Neural progenitor cell (in vitro differentiated cells): ENCODE measurements around the gene PHACTR4. TPM values are rescaled to one million over a fixed set of nuclear protein-coding genes. Genes with fewer than 3 reads are reported as not detected.

ENCODE experiments used
- DNase-seq: peaks from one replicate; pipeline ENCODE4 v3.0.0-alpha.2; 2016; ENCODE audit warnings: low spot score
- H2AFZ ChIP-seq: fragments of 200-600 bp; sonication (generic); replicated peaks from 2 replicates; pipeline ENCODE4 v1.6.1; 2016; ENCODE audit warnings: antibody characterized with exemption
- H3F3A ChIP-seq: fragments of 200-600 bp; sonication (generic); 2 replicates; pipeline ENCODE4 v1.6.1; 2016; ENCODE audit warnings: antibody characterized with exemption, low read depth
- H3K27ac ChIP-seq: fragments of 200-600 bp; sonication (generic); 2 replicates; pipeline ENCODE4 v1.5.1; 2016; ENCODE audit warnings: mild to moderate bottlenecking
- H3K27me3 ChIP-seq: fragments of 200-600 bp; sonication (generic); 2 replicates; pipeline ENCODE4 v1.6.1; 2016; ENCODE audit warnings: mild to moderate bottlenecking, moderate library complexity
- H3K36me3 ChIP-seq: fragments of 200-600 bp; sonication (generic); 2 replicates; pipeline ENCODE4 v1.5.1; 2016
- H3K4me1 ChIP-seq: fragments of 200-600 bp; sonication (generic); 2 replicates; pipeline ENCODE4 v1.6.1; 2016; ENCODE audit warnings: mixed run types
- H3K4me2 ChIP-seq: fragments of 200-600 bp; sonication (generic); 2 replicates; pipeline ENCODE4 v1.6.1; 2016
- H3K4me3 ChIP-seq: fragments of 200-600 bp; sonication (generic); 2 replicates; pipeline ENCODE4 v1.5.1; 2016
- H3K79me2 ChIP-seq: fragments of 200-600 bp; sonication (generic); 2 replicates; pipeline ENCODE4 v1.6.1; 2016; ENCODE audit warnings: low read depth
- H3K9ac ChIP-seq: fragments of 200-600 bp; sonication (generic); 2 replicates; pipeline ENCODE4 v1.6.1; 2016
- H3K9me3 ChIP-seq: fragments of 200-600 bp; sonication (generic); 2 replicates; pipeline ENCODE4 v1.5.1; 2016; ENCODE audit warnings: low read depth
- H4K20me1 ChIP-seq: fragments of 200-600 bp; sonication (generic); 2 replicates; pipeline ENCODE4 v1.6.1; 2016; ENCODE audit warnings: low read depth
- H3K27ac Mint-ChIP-seq: 3 replicates; pipeline ENCODE4 v1.8.0; 2021; ENCODE audit warnings: mixed read lengths
- H3K27me3 Mint-ChIP-seq: 2 replicates; pipeline ENCODE4 v1.8.0; 2022; ENCODE audit warnings: low read depth, mild to moderate bottlenecking, inconsistent platforms, moderate library complexity, mixed read lengths; ENCODE audit not compliant: insufficient read depth
- H3K36me3 Mint-ChIP-seq: 3 replicates; pipeline ENCODE4 v1.8.0; 2021; ENCODE audit warnings: mixed read lengths
- H3K4me1 Mint-ChIP-seq: 3 replicates; pipeline ENCODE4 v1.8.0; 2021; ENCODE audit warnings: mixed read lengths
- H3K4me3 Mint-ChIP-seq: 3 replicates; pipeline ENCODE4 v1.8.0; 2021; ENCODE audit warnings: mild to moderate bottlenecking, moderate library complexity, mixed read lengths
- H3K9me3 Mint-ChIP-seq: 3 replicates; pipeline ENCODE4 v1.8.0; 2020; ENCODE audit warnings: mixed read lengths
- EZH2 ChIP-seq: fragments of 200-600 bp; sonication (generic); IDR thresholded peaks from 2 replicates; pipeline ENCODE4 v1.6.1; 2017; ENCODE audit warnings: antibody characterized with exemption, mild to moderate bottlenecking, moderate library complexity
- EZH2phosphoT487 ChIP-seq: fragments of 200-600 bp; sonication (generic); IDR thresholded peaks from 2 replicates; pipeline ENCODE4 v1.6.1; 2017; ENCODE audit warnings: antibody characterized with exemption
- total RNA-seq: library from RNA; depleted of rRNA; stranded (reverse); fragments of >200 nt; gene quantifications from 2 replicates; pipeline ENCODE4 v1.2.3, GENCODE V29; 2015; ENCODE audit warnings: low replicate concordance
- TF ChIP-seq, protein P1 (sequence below): fragments of 200-600 bp; sonication (generic); IDR thresholded peaks from 2 replicates; pipeline ENCODE4 v1.5.1; 2017; ENCODE audit warnings: antibody characterized with exemption, mild to moderate bottlenecking

The PHACTR4 gene
- total RNA-seq, 1 donor from 2014 or later = 34.0 TPM

DNA sequence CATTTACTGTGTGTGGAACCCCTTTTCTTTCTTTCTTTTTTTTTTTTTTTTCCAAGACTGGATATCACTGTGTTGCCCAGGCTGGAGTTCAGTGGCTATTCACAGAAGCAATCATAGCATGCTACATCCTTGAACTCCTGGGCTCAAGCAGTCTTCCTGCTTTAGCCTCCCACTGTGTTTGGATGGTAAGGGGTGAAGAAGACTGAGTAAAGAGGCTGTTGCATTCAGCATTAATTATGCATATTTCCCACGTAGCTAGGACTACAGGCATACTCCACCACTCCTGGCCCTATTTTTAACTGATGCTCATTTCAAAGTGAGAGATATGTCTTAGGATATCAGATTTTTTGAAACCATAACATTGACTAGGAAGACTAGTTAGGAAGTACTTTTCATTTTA, 39.5 kb downstream of the PHACTR4 start:
- Mint-ChIP-seq H3K27ac (peak overlapping the region; percentile 77), H3K4me3 (peak overlapping the region; percentile 8), H3K36me3 (no peaks in the 10 kb centered on the region), H3K4me1 (peaks cover 20% of the 10 kb centered on the region), H3K9me3 (no peaks in the 10 kb centered on the region), H3K27me3 (no peaks in the 10 kb centered on the region)
- H2AFZ ChIP-seq = no peak overlapping the region
- no peak overlapping the region for H3K4me2 ChIP-seq
- no peak for DNase-seq
- no peak for TF ChIP-seq EZH2
- H3K79me2 ChIP-seq = peaks cover 73% of the 10 kb centered on the region
- H3F3A ChIP-seq = peaks cover 4% of the 10 kb centered on the region
- no peaks in the 10 kb centered on the region for H3K27me3 ChIP-seq
- no peaks in the 10 kb centered on the region for H3K9me3 ChIP-seq
- H3K27ac ChIP-seq = no peak overlapping the region
- H4K20me1 ChIP-seq = peaks cover 36% of the 10 kb centered on the region
- H3K36me3 ChIP-seq = no peaks in the 10 kb centered on the region
- no peaks in the 10 kb centered on the region for H3K4me1 ChIP-seq
- H3K9ac ChIP-seq = no peak overlapping the region
- no peak overlapping the region for H3K4me3 ChIP-seq

DNA sequence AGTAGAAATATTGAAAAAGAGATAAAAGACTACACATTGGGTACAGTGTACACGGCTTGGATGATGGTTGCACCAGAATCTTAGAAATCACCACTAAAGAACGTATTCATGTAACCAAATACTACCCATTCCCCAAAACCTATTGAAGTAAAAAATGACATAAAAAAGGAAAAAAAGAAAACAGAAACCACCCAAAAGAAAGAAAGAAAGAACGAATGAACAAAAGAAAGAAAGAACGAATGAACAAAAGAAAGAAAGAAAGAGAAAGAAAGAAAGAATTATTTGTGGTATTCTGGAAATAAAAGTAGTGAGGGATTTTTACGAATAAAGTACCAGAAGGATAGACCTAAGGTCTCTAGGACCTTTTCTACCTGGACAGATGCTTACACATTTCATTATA, 42.1 kb downstream of the PHACTR4 start:
- TF ChIP-seq, protein P1, sequence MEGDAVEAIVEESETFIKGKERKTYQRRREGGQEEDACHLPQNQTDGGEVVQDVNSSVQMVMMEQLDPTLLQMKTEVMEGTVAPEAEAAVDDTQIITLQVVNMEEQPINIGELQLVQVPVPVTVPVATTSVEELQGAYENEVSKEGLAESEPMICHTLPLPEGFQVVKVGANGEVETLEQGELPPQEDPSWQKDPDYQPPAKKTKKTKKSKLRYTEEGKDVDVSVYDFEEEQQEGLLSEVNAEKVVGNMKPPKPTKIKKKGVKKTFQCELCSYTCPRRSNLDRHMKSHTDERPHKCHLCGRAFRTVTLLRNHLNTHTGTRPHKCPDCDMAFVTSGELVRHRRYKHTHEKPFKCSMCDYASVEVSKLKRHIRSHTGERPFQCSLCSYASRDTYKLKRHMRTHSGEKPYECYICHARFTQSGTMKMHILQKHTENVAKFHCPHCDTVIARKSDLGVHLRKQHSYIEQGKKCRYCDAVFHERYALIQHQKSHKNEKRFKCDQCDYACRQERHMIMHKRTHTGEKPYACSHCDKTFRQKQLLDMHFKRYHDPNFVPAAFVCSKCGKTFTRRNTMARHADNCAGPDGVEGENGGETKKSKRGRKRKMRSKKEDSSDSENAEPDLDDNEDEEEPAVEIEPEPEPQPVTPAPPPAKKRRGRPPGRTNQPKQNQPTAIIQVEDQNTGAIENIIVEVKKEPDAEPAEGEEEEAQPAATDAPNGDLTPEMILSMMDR = no peak
- TF ChIP-seq EZH2phosphoT487 (no peak), EZH2 (no peak)
- Histone ChIP-seq H3K4me1 (no peaks in the 10 kb centered on the region), H3K79me2 (peaks cover 69% of the 10 kb centered on the region)

DNA sequence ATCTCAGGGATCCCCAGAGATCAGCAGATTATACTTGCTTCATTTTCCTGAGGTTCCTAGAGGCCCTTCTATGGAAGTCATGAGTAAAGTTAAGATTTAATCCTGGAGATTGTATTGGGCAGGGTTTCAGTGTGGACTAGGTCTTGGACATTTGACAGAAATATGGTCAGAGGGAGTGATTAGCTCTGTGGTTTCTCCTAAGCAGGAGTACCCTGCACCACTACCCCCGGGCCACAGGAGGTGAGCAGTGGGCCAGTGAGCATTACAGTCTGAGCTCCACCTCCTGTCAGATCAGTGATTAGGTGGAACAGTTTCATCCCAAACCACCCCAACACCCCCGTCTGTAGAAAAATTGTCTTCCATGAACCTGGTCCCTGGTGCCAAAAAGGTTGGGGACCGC, 43.2 kb downstream of the PHACTR4 start:
- H3K36me3 Mint-ChIP-seq = no peaks in the 10 kb centered on the region
- no peak for DNase-seq
- no peak overlapping the region for H3K9ac ChIP-seq
- peaks cover 4% of the 10 kb centered on the region for H3F3A ChIP-seq
- H3K27ac Mint-ChIP-seq = no peak overlapping the region
- no peaks in the 10 kb centered on the region for H3K27me3 ChIP-seq
- no peaks in the 10 kb centered on the region for H3K4me1 ChIP-seq
- no peak overlapping the region for H3K27ac ChIP-seq
- no peaks in the 10 kb centered on the region for H3K9me3 Mint-ChIP-seq
- no peak overlapping the region for H2AFZ ChIP-seq
- TF ChIP-seq, protein P1 = no peak
- TF ChIP-seq EZH2 (no peak), EZH2phosphoT487 (no peak)
- H3K9me3 ChIP-seq = no peaks in the 10 kb centered on the region
- peaks cover 26% of the 10 kb centered on the region for H3K4me1 Mint-ChIP-seq
- peaks cover 70% of the 10 kb centered on the region for H3K79me2 ChIP-seq
- no peak overlapping the region for H3K4me3 ChIP-seq
- H4K20me1 ChIP-seq = peaks cover 21% of the 10 kb centered on the region
- H3K36me3 ChIP-seq = no peaks in the 10 kb centered on the region
- no peaks in the 10 kb centered on the region for H3K27me3 Mint-ChIP-seq
- H3K4me3 Mint-ChIP-seq = no peak overlapping the region
- H3K4me2 ChIP-seq = no peak overlapping the region

More for the DNA sequence above, 42.1 kb downstream of the PHACTR4 start:
- H3K4me3 Mint-ChIP-seq = no peak overlapping the region
- Histone ChIP-seq H3F3A (peaks cover 4% of the 10 kb centered on the region), H2AFZ (no peak overlapping the region), H3K27ac (no peak overlapping the region), H3K9ac (no peak overlapping the region), H3K4me2 (no peak overlapping the region), H3K27me3 (no peaks in the 10 kb centered on the region), H3K4me3 (no peak overlapping the region), H3K9me3 (no peaks in the 10 kb centered on the region), H4K20me1 (peaks cover 22% of the 10 kb centered on the region), H3K36me3 (no peaks in the 10 kb centered on the region)
- no peaks in the 10 kb centered on the region for H3K36me3 Mint-ChIP-seq
- H3K9me3 Mint-ChIP-seq = no peaks in the 10 kb centered on the region
- H3K4me1 Mint-ChIP-seq = peaks cover 26% of the 10 kb centered on the region
- H3K27ac Mint-ChIP-seq = no peak overlapping the region
- no peak for DNase-seq
- no peaks in the 10 kb centered on the region for H3K27me3 Mint-ChIP-seq

DNA sequence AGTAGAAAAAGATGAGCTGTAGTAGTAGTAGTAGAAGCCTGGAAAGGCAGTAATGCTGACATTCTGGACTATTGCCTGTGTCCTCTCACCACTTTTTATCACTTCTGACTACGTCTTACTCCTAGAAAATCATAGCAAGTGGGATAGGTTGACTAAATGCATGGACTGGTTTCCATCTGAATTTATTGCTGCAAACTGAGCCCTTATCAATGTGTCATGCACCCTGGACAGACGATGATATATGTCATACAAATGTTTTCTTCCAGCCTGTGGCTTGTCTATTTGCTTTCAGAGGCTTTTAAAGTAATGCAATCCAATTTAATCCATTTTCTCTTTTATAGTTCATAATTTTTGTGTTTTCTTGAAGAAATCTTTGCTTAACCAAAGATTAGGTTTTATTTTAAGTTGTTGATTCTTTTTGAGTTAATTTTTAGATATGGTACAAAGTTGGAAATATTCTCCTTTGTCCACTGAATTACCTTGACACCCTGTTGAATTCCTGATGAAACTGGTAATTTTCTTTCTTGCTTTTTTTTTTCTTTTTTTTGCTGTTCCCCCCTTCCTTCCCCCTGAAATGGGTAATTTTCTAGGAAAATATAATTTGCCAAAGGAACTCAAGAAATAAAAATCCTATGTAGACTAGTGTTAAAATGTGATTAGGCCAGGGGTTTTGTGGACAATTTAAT, 47.1 kb downstream of the PHACTR4 start:
- Mint-ChIP-seq H3K9me3 (no peaks in the 10 kb centered on the region), H3K4me3 (no peak overlapping the region), H3K36me3 (no peaks in the 10 kb centered on the region), H3K27ac (no peak overlapping the region), H3K27me3 (no peaks in the 10 kb centered on the region), H3K4me1 (peaks cover 8% of the 10 kb centered on the region)
- Histone ChIP-seq H3K27me3 (no peaks in the 10 kb centered on the region), H3K9me3 (no peaks in the 10 kb centered on the region), H3F3A (peaks cover 5% of the 10 kb centered on the region), H4K20me1 (peaks cover 24% of the 10 kb centered on the region), H3K4me1 (no peaks in the 10 kb centered on the region), H3K79me2 (peaks cover 73% of the 10 kb centered on the region), H3K4me3 (no peak overlapping the region), H3K36me3 (no peaks in the 10 kb centered on the region), H3K9ac (no peak overlapping the region), H2AFZ (no peak overlapping the region), H3K4me2 (no peak overlapping the region), H3K27ac (no peak overlapping the region)
- DNase-seq = no peak
- TF ChIP-seq, protein P1 = no peak
- TF ChIP-seq EZH2 (no peak), EZH2phosphoT487 (no peak)
